HepG2 (cell line): ENCODE data around the gene YBX2. TPM values are rescaled to one million over a fixed set of nuclear protein-coding genes. Genes with fewer than 3 reads are reported as not detected.

Experiments used
- ARNT ChIP-seq: fragments of 450-650 bp; IDR thresholded peaks from 2 replicates; pipeline ENCODE4 v1.6.1; 2017
- CBX1 ChIP-seq: IDR thresholded peaks from one replicate; pipeline ENCODE4 v1.6.1; 2016; ENCODE audit warnings: antibody characterized with exemption, low read depth
- CBX5 ChIP-seq: sonication (generic); formaldehyde crosslinking; IDR thresholded peaks from 2 replicates; pipeline ENCODE4 v1.4.0; 2020; ENCODE audit warnings: missing genetic modification reagents, borderline replicate concordance
- CCAR2 ChIP-seq: fragments of 200-400 bp; formaldehyde crosslinking; optimal IDR thresholded peaks from 2 replicates; pipeline ENCODE3; 2018; ENCODE audit warnings: low read depth, mild to moderate bottlenecking, low read length, moderate library complexity
- MAF1 ChIP-seq: sonication (generic); formaldehyde crosslinking; IDR thresholded peaks from 2 replicates; pipeline ENCODE4 v1.5.0; 2020; ENCODE audit warnings: missing genetic modification reagents, borderline replicate concordance
- MIXL1 ChIP-seq: IDR thresholded peaks from 2 replicates; pipeline ENCODE4 v1.6.1; 2016
- NFE2L2 ChIP-seq: fragments of 150-350 bp; IDR thresholded peaks from 2 replicates; pipeline ENCODE4 v1.6.1; 2014; ENCODE audit warnings: low read length
- PATZ1 ChIP-seq: sonication (generic); formaldehyde crosslinking; IDR thresholded peaks from 2 replicates; pipeline ENCODE4 v1.4.0; 2020; ENCODE audit warnings: missing genetic modification reagents
- PPARG ChIP-seq: conservative IDR thresholded peaks from 2 replicates; pipeline ENCODE4 v1.6.1; 2016; ENCODE audit warnings: missing biosample characterization, missing genetic modification reagents
- RORA ChIP-seq: sonication (generic); formaldehyde crosslinking; IDR thresholded peaks from 2 replicates; pipeline ENCODE4 v1.5.0; 2020; ENCODE audit warnings: mild to moderate bottlenecking, missing genetic modification reagents, moderate library complexity
- RXRB ChIP-seq: IDR thresholded peaks from 2 replicates; pipeline ENCODE4 v1.6.1; 2016; ENCODE audit warnings: borderline replicate concordance, missing genetic modification reagents, missing compliant biosample characterization
- SMAD3 ChIP-seq: sonication (generic); formaldehyde crosslinking; IDR thresholded peaks from 2 replicates; pipeline ENCODE4 v1.4.0; 2020; ENCODE audit warnings: missing genetic modification reagents
- SNRNP70 ChIP-seq: fragments of 200-400 bp; formaldehyde crosslinking; IDR thresholded peaks from 2 replicates; pipeline ENCODE4 v1.6.1; 2017; ENCODE audit warnings: mild to moderate bottlenecking, low read depth, low read length, moderate library complexity
- TRIM22 ChIP-seq: fragments of 450-650 bp; IDR thresholded peaks from 2 replicates; pipeline ENCODE4 v1.6.1; 2017
- ZMYM4 ChIP-seq: sonication (generic); formaldehyde crosslinking; IDR thresholded peaks from 2 replicates; pipeline ENCODE4 v1.8.1; 2023; ENCODE audit warnings: mild to moderate bottlenecking, missing genetic modification reagents
- ZNF101 ChIP-seq: sonication (generic); formaldehyde crosslinking; IDR thresholded peaks from 2 replicates; pipeline ENCODE4 v1.4.0; 2020; ENCODE audit warnings: mild to moderate bottlenecking, low read depth, missing genetic modification reagents, borderline replicate concordance
- ZNF138 ChIP-seq: sonication (generic); formaldehyde crosslinking; IDR thresholded peaks from 2 replicates; pipeline ENCODE4 v1.5.0; 2020; ENCODE audit warnings: mild to moderate bottlenecking, low read depth, missing genetic modification reagents
- ZNF329 ChIP-seq: sonication (generic); formaldehyde crosslinking; IDR thresholded peaks from 2 replicates; pipeline ENCODE4 v1.9.0; 2021; ENCODE audit warnings: low read depth, mild to moderate bottlenecking, missing genetic modification reagents
- ZNF33A ChIP-seq: sonication (generic); formaldehyde crosslinking; IDR thresholded peaks from 2 replicates; pipeline ENCODE4 v1.5.1; 2020; ENCODE audit warnings: missing genetic modification reagents, mild to moderate bottlenecking, moderate library complexity, borderline replicate concordance
- ZNF501 ChIP-seq: sonication (generic); formaldehyde crosslinking; IDR thresholded peaks from 2 replicates; pipeline ENCODE4 v1.5.1; 2020; ENCODE audit warnings: mild to moderate bottlenecking, moderate library complexity, missing genetic modification reagents
- ZNF552 ChIP-seq: sonication (generic); formaldehyde crosslinking; IDR thresholded peaks from 2 replicates; pipeline ENCODE4 v1.9.0; 2022; ENCODE audit warnings: missing genetic modification reagents, mild to moderate bottlenecking, borderline replicate concordance
- ZNF562 ChIP-seq: sonication (generic); formaldehyde crosslinking; IDR thresholded peaks from 2 replicates; pipeline ENCODE4 v1.8.0; 2022; ENCODE audit warnings: missing genetic modification reagents, borderline replicate concordance
- ZNF691 ChIP-seq: sonication (generic); formaldehyde crosslinking; IDR thresholded peaks from 2 replicates; pipeline ENCODE4 v1.4.0; 2020; ENCODE audit warnings: missing genetic modification reagents, low read depth, mild to moderate bottlenecking, borderline replicate concordance
- ZNF792 ChIP-seq: IDR thresholded peaks from 2 replicates; pipeline ENCODE4 v1.6.1; 2016
- ZSCAN12 ChIP-seq: sonication (generic); formaldehyde crosslinking; IDR thresholded peaks from 2 replicates; pipeline ENCODE4 v1.9.0; 2021; ENCODE audit warnings: mild to moderate bottlenecking, missing genetic modification reagents
- ZSCAN5A ChIP-seq: sonication (generic); formaldehyde crosslinking; IDR thresholded peaks from 2 replicates; pipeline ENCODE4 v1.8.0; 2022; ENCODE audit warnings: mild to moderate bottlenecking, missing genetic modification reagents, borderline replicate concordance
- polyA plus RNA-seq, 8 experiments: library from polyadenylated mRNA; depleted of rRNA in 3 of 8; stranded (reverse) in 7 of 8; unstranded in 1 of 8; fragments of >200 nt; fragmentation: Illumina TruSeq in 4 of 8; extraction: Trizol in 4 of 8; gene quantifications; 2 replicates each; pipeline versions ENCODE4 v1.2.1 to v1.2.3, GENCODE V29; 2011 to 2016; ENCODE audit warnings: low read depth in 4 of 8, missing spikeins in 1 of 8, mixed read lengths in 1 of 8; ENCODE audit not compliant: insufficient read depth in 1 of 8
- total RNA-seq, 5 experiments: library from RNA; depleted of rRNA; stranded (reverse); fragments of >200 nt; fragmentation: Illumina TruSeq; extraction: Trizol; gene quantifications; 2 replicates each; pipeline ENCODE4 v1.2.3, GENCODE V29; 2016; ENCODE audit warnings: low read depth in 1 of 5

YBX2 gene
- total and polyA plus RNA-seq, 2 of the 13 experiments (the other 11 are each of a cell fraction or from before 2014, with no cell fraction given): 0.12 to 0.22 TPM

GRCh38 chr17:7252176-7253043, 42.0 kb downstream of the YBX2 start, which contains the start of gene ELP5 (continued):
- TF ChIP-seq MAF1 (CRISPR knock-in tag) (peak; percentile 13; the same call in 1 of the 2 replicates), ZSCAN5A (CRISPR knock-in tag) (no peak), ZSCAN12 (CRISPR knock-in tag) (no peak), TRIM22 (no peak), ZNF552 (no peak; the same call in 1 of the 2 replicates), NFE2L2 (0 out of 2 replicates have a peak, but pooled peaks have one; percentile 8), CBX5 (CRISPR knock-in tag) (peak; percentile 82; the same call in 1 of the 2 replicates), SNRNP70 (no peak), ZNF329 (peak; percentile 24; the same call in 1 of the 2 replicates), ZNF33A (no peak), ZMYM4 (CRISPR knock-in tag) (peak; percentile 60; the same call in 1 of the 2 replicates), RORA (no peak), ZNF792 (CRISPR knock-in tag) (peak; percentile 85; the same call in 1 of the 2 replicates), ZNF691 (peak; percentile 96; the same call in 1 of the 2 replicates), PPARG (no peak; the same call in 1 of the 2 replicates), CCAR2 (no peak), CBX1 (peak; percentile 53), ZNF501 (CRISPR knock-in tag) (peak; percentile 92), ZNF562 (no peak), ARNT (no peak), PATZ1 (CRISPR knock-in tag) (peak; percentile 88), MIXL1 (CRISPR knock-in tag) (0 out of 2 replicates have a peak, but pooled peaks have one; percentile 28), ZNF101 (CRISPR knock-in tag) (no peak), RXRB (CRISPR knock-in tag) (peak; percentile 77), ZNF138 (peak; percentile 65; the same call in 1 of the 2 replicates), SMAD3 (CRISPR knock-in tag) (no peak)
